ENCODE measurements around the gene TRNP1. TPM values are rescaled to one million over a fixed set of nuclear protein-coding genes. Genes with fewer than 3 reads are reported as not detected.

TRNP1 gene
- total RNA-seq, 1 experiment from 2014 or later = 7.9 TPM

- Histone ChIP-seq H4K20me1 (ENCODE audit: insufficient read depth) (no peaks in the 10 kb centered on the region), H3K4me3 (no peak overlapping the region), H3K27me3 (ENCODE audit: insufficient read depth, low read depth) (no peaks in the 10 kb centered on the region), H3K27ac (no peak overlapping the region), H3K9me2 (ENCODE audit: insufficient read depth) (no peaks in the 10 kb centered on the region), H3K9me3 (ENCODE audit: insufficient read depth, low read depth) (no peaks in the 10 kb centered on the region), H3K4me1 (replicated peaks; ENCODE audit: insufficient read depth) (no peaks in the 10 kb centered on the region), H3K79me2 (ENCODE audit: low read depth) (no peaks in the 10 kb centered on the region), H3K36me3 (ENCODE audit: low read depth) (no peaks in the 10 kb centered on the region), H3K4me2 (no peak overlapping the region), H2AFZ (no peak overlapping the region), H3F3A (ENCODE audit: insufficient read depth, low read depth) (no peaks in the 10 kb centered on the region)
- POLR2A ChIA-PET (ENCODE audit: unreplicated experiment) = no interaction called here
- intact Hi-C loops (cut with micrococcal nuclease; ENCODE audit: unreplicated experiment) = no loop called here
- CTCF ChIA-PET = interaction anchor here (0.6 kb wide), 1 partner anchor 33 kb away, joined by 7 read pairs; no protein-coding TSS in a partner anchor
- no peak for DNase-seq
- TF ChIP-seq EZH2 (IDR thresholded peaks at IDR 0.05; ENCODE audit: low read depth) = no peak
- BruUV-seq (replicated peaks) = no TSS peak
Observed at GRCh38 chr1:27049100-27049499, 55.6 kb downstream of the TRNP1 start.

GRCh38 chr1:27049607-27050006 is 56.1 kb downstream of the TRNP1 start:
- no TSS peak for BruUV-seq (replicated peaks)
- H3K4me2 ChIP-seq = no peak overlapping the region
- H2AFZ ChIP-seq = no peak overlapping the region
- H3K27ac ChIP-seq = no peak overlapping the region
- no peaks in the 10 kb centered on the region for H3K79me2 ChIP-seq (ENCODE audit: low read depth)
- no peak for DNase-seq
- POLR2A ChIA-PET (ENCODE audit: unreplicated experiment) = no interaction called here
- H3K9me3 ChIP-seq (ENCODE audit: insufficient read depth, low read depth) = no peaks in the 10 kb centered on the region
- H3K36me3 ChIP-seq (ENCODE audit: low read depth) = no peaks in the 10 kb centered on the region
- TF ChIP-seq CTCF (conservative IDR thresholded peaks at IDR 0.05) (no peak), EZH2 (IDR thresholded peaks at IDR 0.05; ENCODE audit: low read depth) (no peak)
- H3K4me3 ChIP-seq = no peak overlapping the region
- no peaks in the 10 kb centered on the region for H4K20me1 ChIP-seq (ENCODE audit: insufficient read depth)
- no peaks in the 10 kb centered on the region for H3K27me3 ChIP-seq (ENCODE audit: insufficient read depth, low read depth)
- no peaks in the 10 kb centered on the region for H3F3A ChIP-seq (ENCODE audit: insufficient read depth, low read depth)
- no peaks in the 10 kb centered on the region for H3K9me2 ChIP-seq (ENCODE audit: insufficient read depth)
- no peaks in the 10 kb centered on the region for H3K4me1 ChIP-seq (replicated peaks; ENCODE audit: insufficient read depth)
- CTCF ChIA-PET = interaction anchor here (0.6 to 0.7 kb wide), 3 partner anchors 33 to 559 kb away, joined by 3 to 7 read pairs (median 5); no protein-coding TSS in a partner anchor
- intact Hi-C loops (cut with micrococcal nuclease; ENCODE audit: unreplicated experiment) = no loop called here

Other genes starting within 250 kb of the TRNP1 start
- gene PIGV, start 205.7 kb upstream of the TRNP1 start, total RNA-seq (2021) = 30.8 and 31.9 TPM in 2 replicates
- 27.2 and 36.1 TPM in 2 replicates for gene ZDHHC18, start 167.0 kb upstream of the TRNP1 start, total RNA-seq (2021)
- gene SFN, start 130.5 kb upstream of the TRNP1 start, total RNA-seq (2021) = 326 and 355 TPM in 2 replicates
- 23.8 and 30.6 TPM in 2 replicates for gene GPN2, start 103.4 kb upstream of the TRNP1 start, total RNA-seq (2021)
- gene GPATCH3, start 93.2 kb upstream of the TRNP1 start, total RNA-seq (2021) = 13.1 and 16.7 TPM in 2 replicates
- gene NR0B2, start 79.7 kb upstream of the TRNP1 start, total RNA-seq (2021) = not detected in 2 replicates
- 93.6 and 104 TPM in 2 replicates for gene NUDC, start 71.9 kb upstream of the TRNP1 start, total RNA-seq (2021)
- 20.5 and 21.3 TPM in 2 replicates for gene KDF1, start 33.2 kb upstream of the TRNP1 start, total RNA-seq (2021)
- gene TENT5B, start 19.2 kb downstream of the TRNP1 start, total RNA-seq (2021) = 3.6 and 4.9 TPM in 2 replicates
- 17.9 and 27.5 TPM in 2 replicates for gene SLC9A1, start 161.4 kb downstream of the TRNP1 start, total RNA-seq (2021)
- gene WDTC1, start 240.9 kb downstream of the TRNP1 start, total RNA-seq (2021) = 37.1 and 39.2 TPM in 2 replicates

All from PC-9 (cell line).